ENCODE data around the gene URGCP.

Gene URGCP, protein sequence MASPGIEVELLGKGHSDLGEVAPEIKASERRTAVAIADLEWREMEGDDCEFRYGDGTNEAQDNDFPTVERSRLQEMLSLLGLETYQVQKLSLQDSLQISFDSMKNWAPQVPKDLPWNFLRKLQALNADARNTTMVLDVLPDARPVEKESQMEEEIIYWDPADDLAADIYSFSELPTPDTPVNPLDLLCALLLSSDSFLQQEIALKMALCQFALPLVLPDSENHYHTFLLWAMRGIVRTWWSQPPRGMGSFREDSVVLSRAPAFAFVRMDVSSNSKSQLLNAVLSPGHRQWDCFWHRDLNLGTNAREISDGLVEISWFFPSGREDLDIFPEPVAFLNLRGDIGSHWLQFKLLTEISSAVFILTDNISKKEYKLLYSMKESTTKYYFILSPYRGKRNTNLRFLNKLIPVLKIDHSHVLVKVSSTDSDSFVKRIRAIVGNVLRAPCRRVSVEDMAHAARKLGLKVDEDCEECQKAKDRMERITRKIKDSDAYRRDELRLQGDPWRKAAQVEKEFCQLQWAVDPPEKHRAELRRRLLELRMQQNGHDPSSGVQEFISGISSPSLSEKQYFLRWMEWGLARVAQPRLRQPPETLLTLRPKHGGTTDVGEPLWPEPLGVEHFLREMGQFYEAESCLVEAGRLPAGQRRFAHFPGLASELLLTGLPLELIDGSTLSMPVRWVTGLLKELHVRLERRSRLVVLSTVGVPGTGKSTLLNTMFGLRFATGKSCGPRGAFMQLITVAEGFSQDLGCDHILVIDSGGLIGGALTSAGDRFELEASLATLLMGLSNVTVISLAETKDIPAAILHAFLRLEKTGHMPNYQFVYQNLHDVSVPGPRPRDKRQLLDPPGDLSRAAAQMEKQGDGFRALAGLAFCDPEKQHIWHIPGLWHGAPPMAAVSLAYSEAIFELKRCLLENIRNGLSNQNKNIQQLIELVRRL

DNA sequence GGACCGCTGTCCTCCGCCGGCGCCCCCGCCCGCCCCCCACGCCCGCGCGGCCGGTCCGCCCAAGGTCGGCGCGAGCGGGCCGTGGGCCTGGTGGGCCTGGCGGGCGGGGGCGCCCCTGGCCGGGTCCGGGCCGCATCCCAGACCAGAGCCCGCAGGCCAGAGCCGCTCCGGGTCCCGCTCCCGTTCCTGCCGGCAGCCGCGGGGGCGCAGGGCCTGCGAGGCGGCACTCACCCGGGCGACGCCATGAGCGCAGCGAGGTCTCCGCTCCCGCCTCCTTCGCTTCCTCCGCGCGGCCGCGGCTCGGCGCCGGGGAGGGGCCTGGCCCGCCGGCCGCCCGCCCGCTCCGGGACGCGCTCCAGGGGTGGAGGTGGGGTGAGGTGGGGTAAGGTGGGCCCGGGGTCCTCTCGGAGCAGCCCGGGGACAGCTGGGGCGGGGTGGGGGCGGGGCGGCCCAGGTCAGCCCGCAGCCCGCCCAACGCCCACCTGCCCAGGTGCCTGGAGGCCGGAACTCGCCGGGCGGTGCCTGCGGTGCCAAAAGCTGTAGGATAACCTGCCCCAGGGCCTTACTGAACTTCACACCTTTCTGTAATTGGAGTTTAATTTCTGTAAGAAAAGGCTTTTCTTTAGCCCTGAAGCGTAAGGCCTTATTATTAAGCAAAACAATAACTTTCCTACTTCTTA, at the start of gene URGCP:
Gene URGCP, minus strand, starts transcription at position 266 of the 680 bp plus-strand sequence. Its CDS starts 21 bp downstream, at position 245.
- DNase-seq = peak; percentile 9 to 24

DNA sequence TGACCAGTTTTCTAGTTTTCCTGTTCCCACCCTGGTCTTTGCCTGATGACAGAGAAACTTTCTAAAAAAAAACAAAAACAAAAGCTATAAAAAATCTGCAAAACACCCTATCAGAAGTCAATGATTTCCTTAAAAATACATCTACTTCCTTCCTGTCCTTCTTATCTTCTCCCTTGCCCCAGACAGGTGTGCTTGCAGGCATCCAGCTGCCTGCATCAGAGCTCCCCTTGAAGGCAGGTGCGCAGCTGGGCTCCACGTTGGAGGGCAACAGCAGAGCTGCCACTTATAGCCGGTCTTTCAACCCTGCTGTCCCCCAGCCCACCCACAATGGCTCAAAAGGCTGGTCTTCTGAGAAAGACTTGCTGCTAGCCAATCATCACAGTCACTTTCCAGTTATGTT, 49.6 kb upstream of the URGCP start:
- no peak for DNase-seq

DNA sequence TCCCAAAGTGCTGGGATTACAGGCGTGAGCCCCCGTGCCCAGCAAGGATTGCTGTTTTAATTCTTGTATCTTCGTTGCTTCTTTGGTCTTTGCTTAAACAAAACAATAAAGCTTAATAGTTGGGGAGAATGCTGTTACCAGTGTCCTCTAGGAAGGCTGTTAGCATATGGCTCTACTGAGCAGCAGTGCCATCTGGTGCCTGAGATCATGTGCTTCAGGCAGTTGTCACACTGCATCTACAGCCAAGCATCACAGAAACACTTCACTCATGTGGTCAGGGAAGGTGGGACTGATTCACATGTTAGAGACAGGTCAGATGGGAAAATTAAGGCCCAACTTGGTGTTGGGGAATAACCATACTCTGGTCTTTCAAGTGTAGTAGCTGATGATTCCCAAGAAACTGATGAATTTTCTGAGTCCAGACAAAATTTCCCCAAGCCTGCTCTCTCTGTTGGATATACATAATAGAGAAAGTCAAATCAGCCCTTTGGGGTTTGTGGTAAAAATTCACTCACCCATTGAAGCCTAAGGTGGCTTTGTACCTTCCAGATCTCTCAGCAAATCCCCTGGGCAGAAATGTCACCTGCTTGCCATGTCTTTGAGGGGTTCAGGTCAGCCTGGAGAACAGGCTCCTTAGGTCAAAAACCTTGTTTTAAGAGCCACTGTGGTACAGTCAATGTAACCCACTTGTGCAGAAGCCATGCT, 48.3 kb upstream of the URGCP start:
- peak in 1 of 2 experiments; percentile 36 for DNase-seq

DNA sequence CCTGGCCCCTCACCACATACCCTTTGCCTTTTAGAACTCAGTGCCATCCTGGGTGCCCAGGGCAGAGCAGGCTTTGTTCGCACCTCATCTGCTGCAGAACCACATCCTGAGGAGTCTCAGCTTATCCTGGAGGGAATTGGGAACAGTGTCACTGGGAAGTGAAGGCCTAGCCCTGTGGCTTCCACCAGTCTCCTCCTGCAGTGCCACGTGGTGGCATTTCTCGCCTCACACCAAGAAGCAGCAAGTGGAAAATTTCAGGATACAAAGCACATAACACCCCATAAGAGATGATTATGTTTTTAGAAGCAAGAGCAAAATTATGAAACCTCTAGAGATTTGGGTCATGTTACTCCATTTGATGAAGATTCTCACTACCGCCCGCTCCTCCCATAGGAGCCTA, 46.7 kb upstream of the URGCP start:
- DNase-seq = no peak

DNA sequence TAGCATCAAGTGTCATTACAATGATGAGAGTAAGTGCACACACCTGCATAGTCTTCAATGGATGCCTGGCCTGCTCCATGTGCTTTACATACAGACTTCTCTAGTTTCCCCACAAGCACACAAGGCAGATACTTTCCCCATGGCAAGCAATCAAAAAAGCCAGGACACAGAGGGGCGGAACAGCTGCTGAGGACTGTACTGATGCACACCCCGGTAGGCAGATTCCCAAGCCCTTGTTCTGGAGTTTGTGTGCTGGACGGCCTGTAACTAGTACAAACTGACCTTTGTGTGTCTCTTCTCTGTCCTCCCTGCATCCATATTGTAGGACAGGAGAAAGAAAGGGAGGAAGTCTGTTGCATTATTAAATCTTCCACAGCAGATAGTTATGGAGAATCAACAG, 45.6 kb upstream of the URGCP start:
- DNase-seq = no peak

DNA sequence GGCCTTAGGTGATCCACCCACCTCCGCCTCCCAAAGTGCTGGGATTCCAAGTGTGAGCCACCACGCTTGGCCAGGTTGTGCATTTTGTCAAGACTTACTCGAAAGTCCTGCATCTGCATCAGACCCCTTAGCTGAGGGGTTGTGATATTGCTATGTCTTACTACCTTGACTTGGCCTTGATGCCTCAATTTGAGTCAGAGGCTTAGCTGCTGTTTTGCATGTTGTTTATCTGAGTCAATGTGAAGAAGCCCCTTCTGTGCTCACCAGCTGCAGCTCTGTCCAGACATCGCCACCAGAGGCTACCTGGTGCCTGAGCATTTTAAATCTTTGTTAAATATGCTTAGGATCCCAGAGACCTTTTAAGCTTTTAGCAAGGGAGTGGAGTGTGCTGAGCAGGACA, 37.9 kb upstream of the URGCP start:
- no peak for DNase-seq

DNA sequence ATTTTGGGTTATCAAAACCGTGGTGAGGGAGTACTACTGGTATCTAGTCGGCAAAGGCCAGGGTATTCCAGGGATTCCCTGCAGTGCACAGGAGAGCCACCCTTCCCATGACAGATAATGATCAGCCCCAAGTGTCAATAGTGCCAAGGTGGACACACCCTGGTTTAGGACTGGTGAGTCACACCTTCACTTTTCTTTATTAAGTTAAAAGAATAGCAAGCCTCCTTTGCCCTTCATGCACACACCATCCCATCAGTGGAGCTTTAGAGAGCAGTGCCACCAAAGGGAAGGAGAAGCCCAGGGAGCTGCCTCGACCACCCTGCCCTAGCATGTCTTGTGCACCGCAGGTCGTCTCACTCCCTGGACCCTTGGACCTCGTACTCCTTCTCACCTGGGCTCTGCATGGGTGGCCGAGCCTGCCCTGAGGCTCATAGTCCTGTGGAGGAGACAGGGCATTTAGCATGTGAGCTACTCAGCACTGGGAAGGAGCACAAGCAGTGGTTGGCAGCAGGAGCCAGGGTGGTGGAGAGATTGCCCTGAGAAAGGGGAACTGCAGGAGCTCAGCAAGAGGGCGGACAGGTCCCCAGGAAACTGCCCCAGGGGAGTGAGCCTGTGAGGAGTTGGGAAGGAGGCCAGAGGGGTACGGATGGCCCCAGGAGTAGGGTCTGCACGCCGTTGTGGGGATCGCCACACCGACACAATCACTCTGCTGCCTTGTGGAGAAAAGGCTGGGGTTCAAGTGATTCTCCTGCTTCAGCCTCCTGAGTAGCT, 37.2 kb upstream of the URGCP start:
- DNase-seq = no peak

DNA sequence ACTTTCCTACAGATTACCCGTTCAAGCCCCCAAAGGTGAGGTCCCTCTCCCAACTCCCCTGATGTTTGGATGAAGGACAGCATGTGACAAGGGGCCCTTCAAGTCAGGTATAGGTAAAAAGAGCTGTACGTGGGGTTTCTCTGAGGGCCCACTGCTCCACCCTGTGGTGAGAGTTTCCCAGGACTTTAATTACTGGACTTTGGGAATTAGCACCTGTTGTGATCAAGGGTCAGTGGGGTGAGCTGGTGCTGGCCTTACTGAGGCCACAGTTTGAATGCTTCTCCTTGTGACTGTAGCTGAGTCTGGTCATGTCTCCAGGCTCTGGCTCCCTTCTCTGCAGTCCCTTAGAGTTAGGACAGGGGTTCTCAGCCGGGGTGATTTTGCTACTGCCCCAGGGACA, 36.6 kb upstream of the URGCP start:
- DNase-seq = no peak

DNA sequence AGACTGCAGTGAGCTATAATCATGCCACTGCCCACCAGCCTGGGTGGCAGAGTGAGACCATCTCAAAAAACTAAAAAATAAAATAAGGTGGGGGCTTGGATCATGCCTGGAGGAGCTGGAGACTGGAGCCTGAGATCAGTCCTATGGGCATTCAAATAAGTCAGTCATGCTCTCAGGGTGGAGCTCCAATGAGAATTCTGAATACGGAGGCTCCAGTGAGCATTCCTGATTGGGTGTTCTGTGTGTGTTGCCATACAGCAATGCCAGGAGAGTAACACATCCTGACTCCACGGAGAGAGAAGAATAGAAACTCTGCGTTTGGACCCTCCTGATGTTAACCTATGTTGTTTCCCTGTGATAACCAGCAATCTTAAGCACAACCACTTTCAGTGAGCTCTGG, 35.9 kb upstream of the URGCP start:
- DNase-seq = no peak

DNA sequence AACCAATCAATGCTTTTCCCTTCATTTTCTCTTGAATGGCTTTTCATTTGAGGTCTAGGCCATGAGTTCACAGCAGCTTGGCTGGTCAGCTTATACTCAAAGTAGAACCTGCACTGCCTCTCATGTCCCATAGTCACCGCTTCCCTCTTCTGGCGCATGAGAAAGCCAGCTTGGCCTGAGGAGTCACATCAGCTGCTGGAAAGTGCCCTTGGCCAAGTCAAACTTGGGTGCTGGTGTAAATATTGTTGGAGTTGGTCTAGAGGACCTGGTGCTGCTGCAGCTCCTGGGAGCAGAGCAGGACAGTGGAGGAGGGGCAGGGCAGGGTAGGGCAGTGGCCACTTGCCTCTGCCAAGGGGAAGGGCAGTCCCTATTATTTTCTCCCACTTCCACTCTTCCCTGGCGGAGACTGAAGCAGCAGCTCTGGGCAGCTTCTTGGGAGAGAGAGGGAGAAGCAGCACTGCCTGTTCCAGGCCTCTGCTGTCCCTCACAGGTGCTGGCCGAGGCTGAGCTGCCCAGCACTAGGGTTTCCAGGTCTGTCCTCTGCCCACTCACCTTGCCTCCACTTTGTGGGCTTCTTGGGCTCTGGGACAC, 32.6 kb upstream of the URGCP start:
- no peak for DNase-seq

DNA sequence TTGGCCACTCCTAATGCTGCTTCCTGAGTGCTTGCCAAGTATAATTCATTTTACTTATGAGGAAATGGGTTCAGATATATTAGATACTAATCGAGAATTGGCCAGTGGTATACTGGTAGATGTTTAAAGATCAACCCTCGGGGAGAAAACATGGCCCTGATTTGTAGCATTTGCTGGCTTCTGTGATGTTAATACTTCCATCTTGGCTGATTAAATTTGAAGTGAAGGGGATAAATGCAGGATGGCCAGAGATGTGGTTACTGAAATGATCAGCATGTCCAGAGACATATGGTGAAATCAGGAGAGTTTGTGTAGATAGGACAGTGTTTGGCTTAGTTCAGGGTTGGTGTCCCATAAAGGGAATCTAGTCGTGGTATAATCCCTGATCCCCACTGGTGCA, 31.0 kb upstream of the URGCP start:
- no peak for DNase-seq

DNA sequence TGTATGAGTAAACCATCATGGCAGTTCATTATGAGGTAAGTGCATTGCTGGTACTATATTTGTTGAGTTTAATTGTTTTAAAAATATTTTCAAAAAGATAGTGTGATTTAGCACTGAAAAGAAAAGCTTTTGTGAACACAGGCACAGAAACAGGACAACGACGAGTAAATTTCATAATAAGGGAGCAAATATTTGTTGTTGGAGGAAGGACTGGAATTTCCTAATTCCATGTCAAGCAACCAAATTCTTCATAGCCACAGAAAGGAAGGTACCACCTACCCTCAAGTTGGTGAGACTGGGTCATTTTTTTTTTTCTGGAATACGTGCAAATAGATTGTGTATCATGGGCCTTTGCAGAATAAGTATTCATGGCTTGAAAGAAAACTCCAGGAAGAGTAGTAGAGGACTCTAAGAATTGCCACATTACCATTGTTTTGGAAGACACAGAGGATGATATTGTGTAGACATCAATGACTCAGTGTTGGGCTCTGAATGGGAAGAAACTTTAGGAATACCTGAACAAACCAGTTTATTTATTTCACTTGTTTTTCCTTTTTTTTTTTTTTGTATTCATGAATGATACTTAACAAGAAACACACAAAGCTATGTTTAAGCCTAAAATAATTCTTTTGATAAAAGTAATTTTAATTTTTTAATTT, 27.6 kb upstream of the URGCP start:
- no peak for DNase-seq

DNA sequence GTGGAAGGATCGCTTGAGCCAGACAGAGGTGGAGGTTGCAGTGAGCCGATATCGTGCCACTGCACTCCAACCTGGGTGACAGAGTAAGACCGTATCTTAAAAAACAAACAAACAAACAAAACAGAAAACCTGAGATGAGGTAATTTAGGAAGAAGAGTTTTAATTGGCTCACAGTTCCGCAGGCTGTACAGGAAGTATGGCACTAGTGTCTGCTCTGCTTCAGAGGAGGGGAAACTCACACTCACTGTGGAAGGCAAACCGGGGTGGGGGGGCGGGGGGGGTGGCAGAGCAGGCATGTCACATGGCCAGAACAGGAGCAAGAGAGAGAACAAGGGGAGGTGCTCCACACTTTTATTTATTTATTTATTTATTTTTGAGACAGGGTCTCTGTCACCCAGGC, 24.9 kb upstream of the URGCP start:
- DNase-seq = no peak

DNA sequence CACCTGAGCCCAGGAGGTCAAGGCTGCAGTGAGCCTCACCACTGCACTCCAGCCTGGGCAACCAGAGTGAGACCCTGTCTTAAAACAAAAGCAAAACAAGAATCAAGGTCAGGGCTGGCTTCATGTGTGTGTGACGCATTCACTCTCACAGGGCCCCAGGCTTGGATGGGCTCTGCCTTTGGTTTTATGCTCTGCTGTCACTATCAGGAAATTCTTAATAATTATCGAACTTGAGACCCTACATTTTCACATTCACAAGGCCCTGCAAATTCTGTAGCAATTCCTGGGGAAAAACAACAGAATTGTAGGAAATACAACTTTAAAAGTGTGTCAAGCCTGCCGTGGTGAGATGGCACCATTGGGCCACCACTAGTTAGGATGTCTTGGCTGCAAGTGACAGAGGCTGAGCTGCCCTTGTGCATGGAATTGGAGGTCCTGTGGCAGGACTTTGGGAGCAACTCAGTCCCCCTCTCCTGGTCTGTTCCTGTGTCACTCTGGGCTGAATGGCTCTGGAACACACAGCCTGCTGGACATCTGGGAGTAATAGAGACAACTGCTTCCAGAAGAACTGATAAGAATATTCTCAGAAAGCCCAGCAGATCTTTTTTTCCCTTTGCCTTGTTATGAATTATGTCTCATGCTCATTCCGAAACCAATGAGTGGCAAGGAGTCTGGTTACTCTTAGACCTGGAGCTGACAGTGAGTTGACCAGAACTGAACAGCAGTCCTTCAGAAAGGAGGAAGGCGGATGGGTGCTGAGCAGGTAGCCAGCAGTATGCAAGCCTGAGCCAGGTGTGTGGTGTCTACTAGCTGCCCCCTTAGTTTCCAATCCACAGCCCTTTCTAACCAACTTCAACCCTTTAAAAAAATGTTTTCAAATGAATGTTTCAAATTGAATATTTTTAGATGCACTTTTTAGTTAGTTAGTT, 23.4 kb upstream of the URGCP start:
- no peak for DNase-seq

DNA sequence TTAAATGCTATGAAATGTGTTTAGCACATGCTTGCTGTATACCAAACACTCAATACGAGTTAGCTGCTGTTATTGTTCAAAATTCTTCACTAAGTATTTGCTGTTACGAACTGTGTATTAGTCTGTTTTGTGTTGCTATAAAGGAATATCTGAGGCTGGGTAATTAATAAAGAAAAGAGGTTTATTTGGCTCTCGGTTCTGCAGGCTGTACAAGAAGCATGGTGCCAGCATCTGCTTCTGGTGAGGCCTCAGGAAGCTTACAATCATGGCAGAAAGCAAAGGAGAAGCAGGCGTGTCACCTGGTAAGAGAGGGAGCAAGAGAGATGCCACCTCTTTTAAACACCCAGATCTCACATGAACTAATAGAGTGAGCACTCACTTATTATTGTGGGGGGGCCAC, 21.4 kb upstream of the URGCP start:
- DNase-seq = no peak

DNA sequence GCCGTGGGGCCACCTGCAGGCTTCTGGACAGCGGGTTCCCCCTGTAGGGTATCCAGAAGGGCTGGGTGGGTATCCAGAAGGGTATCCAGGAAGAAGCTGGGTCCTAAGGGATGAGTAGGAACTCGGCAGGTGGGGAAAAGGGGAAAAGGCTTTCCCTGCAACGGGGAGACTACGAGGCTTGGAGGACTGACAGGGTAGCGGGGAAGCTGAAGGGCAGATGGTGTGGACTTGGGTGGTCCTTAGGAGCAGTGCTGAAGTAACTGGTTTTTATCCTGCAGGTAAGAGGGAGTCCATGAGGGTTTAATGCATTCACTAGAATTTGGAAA, 20.4 kb upstream of the URGCP start:
- no peak for DNase-seq

DNA sequence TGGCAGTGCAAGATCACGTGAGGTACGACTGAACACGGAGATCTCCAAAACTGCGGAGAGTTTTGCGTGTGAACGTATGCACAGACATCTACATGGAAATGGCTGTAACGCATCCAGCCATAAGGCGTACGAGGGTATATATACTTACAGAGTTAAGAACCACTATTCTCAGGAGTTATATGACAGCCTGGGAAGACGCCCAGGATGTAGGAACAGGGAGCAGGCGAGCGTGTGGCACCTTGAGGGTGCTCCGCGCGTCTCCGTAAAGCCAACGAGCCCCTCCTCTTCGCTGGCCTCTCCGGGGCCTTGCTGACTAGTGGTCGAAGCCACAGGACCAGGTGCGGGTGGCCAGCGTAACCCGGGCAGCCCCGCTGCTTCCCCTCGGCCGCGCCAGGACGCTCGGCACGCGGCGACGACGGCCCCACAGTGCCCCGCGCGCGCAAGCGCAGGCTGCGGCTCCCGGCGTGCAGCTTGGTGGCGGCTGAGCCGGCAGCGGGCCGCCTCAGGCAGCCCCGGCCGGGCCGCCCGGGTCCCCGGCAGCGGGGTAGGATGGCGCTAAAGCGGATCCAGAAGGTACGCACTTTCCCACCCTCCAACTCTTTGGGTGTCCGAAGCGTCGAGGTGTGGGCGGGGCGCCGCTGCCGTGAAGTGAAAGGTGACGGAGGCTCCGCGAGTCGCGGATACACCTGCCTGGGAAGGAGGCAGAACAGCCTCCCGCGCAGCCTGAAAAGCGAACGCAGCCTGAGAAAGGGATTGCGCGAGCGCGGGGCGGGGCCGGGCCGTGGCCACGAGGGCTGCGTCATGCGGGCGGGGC, 19.8 kb upstream of the URGCP start, which contains the start of gene UBE2D4:
Gene UBE2D4, plus strand, starts transcription at position 453 of the 814 bp plus-strand sequence. Its CDS starts 97 bp downstream, at position 550.
- peak; percentile 63 to 67 for DNase-seq

DNA sequence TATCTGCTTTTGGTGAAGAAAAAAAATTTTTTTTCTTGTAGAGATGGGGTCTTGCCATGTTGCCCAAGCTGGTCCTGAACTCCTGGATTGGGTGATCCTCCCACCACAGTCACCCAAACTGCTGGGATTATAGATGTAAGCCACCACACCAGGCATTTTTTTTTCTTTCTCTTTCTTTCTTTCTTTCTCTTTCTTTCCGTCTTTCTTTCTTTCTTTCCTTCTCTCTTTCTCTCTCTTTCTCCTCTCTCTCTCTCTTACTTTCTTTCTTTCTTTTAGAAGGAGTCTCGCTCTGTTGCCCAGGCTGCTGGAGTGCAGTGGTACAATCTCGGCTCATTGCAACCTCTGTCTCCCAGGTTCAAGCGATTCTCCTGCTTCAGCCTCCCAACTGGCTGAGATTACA, 16.3 kb upstream of the URGCP start:
- DNase-seq = no peak

DNA sequence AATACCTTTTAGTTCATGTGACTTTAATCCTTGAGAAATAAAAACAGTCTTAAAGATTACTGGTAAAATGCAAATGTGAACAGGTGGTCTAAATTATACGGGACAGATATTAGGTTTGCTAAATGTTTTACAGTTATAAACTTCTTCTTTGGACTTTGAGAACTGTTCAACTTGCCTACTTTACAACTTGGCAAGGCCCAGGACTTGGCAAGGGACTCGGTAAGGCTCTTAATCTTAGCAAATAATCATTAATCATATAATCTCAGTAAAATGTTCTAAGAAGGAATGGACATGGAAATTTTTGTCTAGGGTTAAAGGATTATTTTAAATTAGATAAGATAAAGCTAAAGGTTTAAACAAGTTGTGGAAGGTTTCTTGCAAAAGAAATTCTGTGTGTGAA, 15.0 kb upstream of the URGCP start:
- DNase-seq = no peak

All from AML-193 (cell line).